Stimulated activated CD4-positive, alpha-beta T cell treated with anti-CD3 and anti-CD28 coated beads, Interleukin-12 subunit alpha, Interleukin-12 subunit beta, amount 100 ng/mL, for 48 hours (primary cell): ENCODE measurements around the gene BLVRA.
"Not testable (repeated sequence)": the region's sequence is repeated elsewhere in the genome, so short reads cannot be mapped to it uniquely, and the experiment has no call there.

Experiments
- DNase-seq, 3 donors: peaks; one replicate each; pipeline ENCODE4 v3.0.0-alpha.2; 2020; ENCODE audit warnings: low read depth in 2 of 3, low spot score in 1 of 3

Gene BLVRA

GRCh38 chr7:43758029-43758821, at the start of gene BLVRA:
BLVRA (plus strand) TSS chr7:43758680; CDS start chr7:43771159, 12,479 bp downstream.
- peak; percentile 14 to 49 (median 33) for DNase-seq

GRCh38 chr7:43711503-43711902, 47.0 kb upstream of the BLVRA start:
- DNase-seq: no peak

GRCh38 chr7:43715966-43716365, 42.5 kb upstream of the BLVRA start:
- DNase-seq: not testable (repeated sequence)

GRCh38 chr7:43716598-43716997, 41.9 kb upstream of the BLVRA start:
- no peak for DNase-seq

GRCh38 chr7:43721193-43721806, 37.2 kb upstream of the BLVRA start:
- no peak for DNase-seq

- no peak for DNase-seq
Observed at GRCh38 chr7:43723007-43723341, 35.5 kb upstream of the BLVRA start.

GRCh38 chr7:43725251-43725650, 33.2 kb upstream of the BLVRA start:
- DNase-seq: no peak

GRCh38 chr7:43726466-43726865, 32.0 kb upstream of the BLVRA start:
- no peak for DNase-seq

GRCh38 chr7:43727003-43727402, 31.5 kb upstream of the BLVRA start:
- no peak for DNase-seq

GRCh38 chr7:43727494-43727893, 31.0 kb upstream of the BLVRA start:
- DNase-seq: no peak

- peak; percentile 66 to 78 (median 67) for DNase-seq
Observed at GRCh38 chr7:43729214-43729923, 29.1 kb upstream of the BLVRA start, which contains the start of gene COA1. COA1 (minus strand) TSS chr7:43729523; CDS start chr7:43648614, 80,909 bp downstream.

- DNase-seq: no peak
Observed at GRCh38 chr7:43729924-43730248, 28.6 kb upstream of the BLVRA start.

GRCh38 chr7:43731494-43731893, 27.0 kb upstream of the BLVRA start:
- not testable (repeated sequence) for DNase-seq

GRCh38 chr7:43734575-43735332, 23.7 kb upstream of the BLVRA start:
- not testable (repeated sequence) for DNase-seq

- no peak for DNase-seq
Observed at GRCh38 chr7:43735403-43735801, 23.1 kb upstream of the BLVRA start.

GRCh38 chr7:43735802-43736603, 22.5 kb upstream of the BLVRA start:
- peak in 2 of 3 donors; percentile 31 to 43 for DNase-seq

- no peak for DNase-seq
Observed at GRCh38 chr7:43737467-43738127, 20.9 kb upstream of the BLVRA start.

- no peak for DNase-seq
Observed at GRCh38 chr7:43742692-43743091, 15.8 kb upstream of the BLVRA start.

- DNase-seq: no peak
Observed at GRCh38 chr7:43747328-43748105, 11.0 kb upstream of the BLVRA start.
